ENCODE data around the gene PRKCZ. TPM values are rescaled to one million over a fixed set of nuclear protein-coding genes. Genes with fewer than 3 reads are reported as not detected.

PRKCZ gene
- total RNA-seq, 1 donor from 2014 or later, result 32.6 TPM

DNA sequence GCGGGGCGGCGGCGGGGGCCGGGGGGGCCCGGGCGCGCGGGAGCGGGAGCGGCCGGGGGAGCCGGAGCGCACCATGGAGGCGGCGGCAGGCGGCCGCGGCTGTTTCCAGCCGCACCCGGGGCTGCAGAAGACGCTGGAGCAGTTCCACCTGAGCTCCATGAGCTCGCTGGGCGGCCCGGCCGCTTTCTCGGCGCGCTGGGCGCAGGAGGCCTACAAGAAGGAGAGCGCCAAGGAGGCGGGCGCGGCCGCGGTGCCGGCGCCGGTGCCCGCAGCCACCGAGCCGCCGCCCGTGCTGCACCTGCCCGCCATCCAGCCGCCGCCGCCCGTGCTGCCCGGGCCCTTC, 178.5 kb downstream of the PRKCZ start:
- Mint-ChIP-seq H3K27ac (ENCODE audit: unreplicated experiment) (peak overlapping the region; percentile 71), H3K9me3 (ENCODE audit: unreplicated experiment) (no peaks in the 10 kb centered on the region), H3K4me3 (ENCODE audit: unreplicated experiment) (peak overlapping the region; percentile 92), H3K36me3 (ENCODE audit: low read depth, unreplicated experiment) (peaks cover 6% of the 10 kb centered on the region), H3K27me3 (ENCODE audit: low read depth, unreplicated experiment) (no peaks in the 10 kb centered on the region), H3K4me1 (ENCODE audit: low read depth, unreplicated experiment) (peaks cover 28% of the 10 kb centered on the region)
- H3K4me1 ChIP-seq (ENCODE audit: insufficient read depth, low read length), result peaks cover 35% of the 10 kb centered on the region
- H3K9ac ChIP-seq (ENCODE audit: low read length), result peak overlapping the region; percentile 88
- H3K9me3 ChIP-seq (ENCODE audit: insufficient read depth, low read depth, low read length), result no peaks in the 10 kb centered on the region
- H2AFZ ChIP-seq (ENCODE audit: low read depth, low read length), result no peak overlapping the region
- FAIRE-seq, result no peak
- H3K79me2 ChIP-seq (ENCODE audit: insufficient read depth, low read length), result peaks cover 51% of the 10 kb centered on the region
- H3K27me3 ChIP-seq (ENCODE audit: insufficient read depth, low read length), result no peaks in the 10 kb centered on the region
- H3K4me2 ChIP-seq (ENCODE audit: low read length), result peak overlapping the region; percentile 95
- peak overlapping the region; percentile 91 for H3K4me3 ChIP-seq (ENCODE audit: insufficient read depth, low read depth, low read length)
- no peak for TF ChIP-seq EZH2 (IDR thresholded peaks at IDR 0.05; ENCODE audit: insufficient read depth, low read length)
- TF ChIP-seq, protein P1, sequence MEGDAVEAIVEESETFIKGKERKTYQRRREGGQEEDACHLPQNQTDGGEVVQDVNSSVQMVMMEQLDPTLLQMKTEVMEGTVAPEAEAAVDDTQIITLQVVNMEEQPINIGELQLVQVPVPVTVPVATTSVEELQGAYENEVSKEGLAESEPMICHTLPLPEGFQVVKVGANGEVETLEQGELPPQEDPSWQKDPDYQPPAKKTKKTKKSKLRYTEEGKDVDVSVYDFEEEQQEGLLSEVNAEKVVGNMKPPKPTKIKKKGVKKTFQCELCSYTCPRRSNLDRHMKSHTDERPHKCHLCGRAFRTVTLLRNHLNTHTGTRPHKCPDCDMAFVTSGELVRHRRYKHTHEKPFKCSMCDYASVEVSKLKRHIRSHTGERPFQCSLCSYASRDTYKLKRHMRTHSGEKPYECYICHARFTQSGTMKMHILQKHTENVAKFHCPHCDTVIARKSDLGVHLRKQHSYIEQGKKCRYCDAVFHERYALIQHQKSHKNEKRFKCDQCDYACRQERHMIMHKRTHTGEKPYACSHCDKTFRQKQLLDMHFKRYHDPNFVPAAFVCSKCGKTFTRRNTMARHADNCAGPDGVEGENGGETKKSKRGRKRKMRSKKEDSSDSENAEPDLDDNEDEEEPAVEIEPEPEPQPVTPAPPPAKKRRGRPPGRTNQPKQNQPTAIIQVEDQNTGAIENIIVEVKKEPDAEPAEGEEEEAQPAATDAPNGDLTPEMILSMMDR (IDR thresholded peaks at IDR 0.05; ENCODE audit: insufficient read depth, low read depth, low read length), result no peak
- no peaks in the 10 kb centered on the region for H3K36me3 ChIP-seq (ENCODE audit: insufficient read depth, low read length)
- H3K27ac ChIP-seq (ENCODE audit: low read depth, low read length), result peak overlapping the region; percentile 54
- peaks cover 50% of the 10 kb centered on the region for H4K20me1 ChIP-seq (ENCODE audit: insufficient read depth, low read length)
- no peak for DNase-seq (ENCODE audit: low read depth)

DNA sequence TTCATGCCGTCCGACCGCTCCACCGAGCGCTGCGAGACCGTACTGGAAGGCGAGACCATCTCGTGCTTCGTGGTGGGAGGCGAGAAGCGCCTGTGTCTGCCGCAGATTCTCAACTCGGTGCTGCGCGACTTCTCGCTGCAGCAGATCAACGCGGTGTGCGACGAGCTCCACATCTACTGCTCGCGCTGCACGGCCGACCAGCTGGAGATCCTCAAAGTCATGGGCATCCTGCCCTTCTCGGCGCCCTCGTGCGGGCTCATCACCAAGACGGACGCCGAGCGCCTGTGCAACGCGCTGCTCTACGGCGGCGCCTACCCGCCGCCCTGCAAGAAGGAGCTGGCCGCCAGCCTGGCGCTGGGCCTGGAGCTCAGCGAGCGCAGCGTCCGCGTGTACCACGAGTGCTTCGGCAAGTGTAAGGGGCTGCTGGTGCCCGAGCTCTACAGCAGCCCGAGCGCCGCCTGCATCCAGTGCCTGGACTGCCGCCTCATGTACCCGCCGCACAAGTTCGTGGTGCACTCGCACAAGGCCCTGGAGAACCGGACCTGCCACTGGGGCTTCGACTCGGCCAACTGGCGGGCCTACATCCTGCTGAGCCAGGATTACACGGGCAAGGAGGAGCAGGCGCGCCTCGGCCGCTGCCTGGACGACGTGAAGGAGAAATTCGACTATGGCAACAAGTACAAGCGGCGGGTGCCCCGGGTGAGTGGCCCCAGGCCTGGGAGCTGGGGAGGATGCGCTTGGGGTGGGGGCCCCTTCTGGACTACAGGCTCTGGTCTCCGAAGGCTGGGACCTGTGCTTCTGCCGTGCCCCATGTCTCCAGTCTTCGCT, 179.0 kb downstream of the PRKCZ start:
- FAIRE-seq, result no peak
- Mint-ChIP-seq H3K4me3 (ENCODE audit: unreplicated experiment) (peak overlapping the region; percentile 92), H3K36me3 (ENCODE audit: low read depth, unreplicated experiment) (peaks cover 6% of the 10 kb centered on the region), H3K27ac (ENCODE audit: unreplicated experiment) (peak overlapping the region; percentile 71), H3K4me1 (ENCODE audit: low read depth, unreplicated experiment) (peaks cover 29% of the 10 kb centered on the region), H3K9me3 (ENCODE audit: unreplicated experiment) (no peaks in the 10 kb centered on the region), H3K27me3 (ENCODE audit: low read depth, unreplicated experiment) (no peaks in the 10 kb centered on the region)
- no peaks in the 10 kb centered on the region for H3K36me3 ChIP-seq (ENCODE audit: insufficient read depth, low read length)
- H3K79me2 ChIP-seq (ENCODE audit: insufficient read depth, low read length), result peaks cover 57% of the 10 kb centered on the region
- no peaks in the 10 kb centered on the region for H3K27me3 ChIP-seq (ENCODE audit: insufficient read depth, low read length)
- peak overlapping the region; percentile 88 for H3K9ac ChIP-seq (ENCODE audit: low read length)
- H3K4me3 ChIP-seq (ENCODE audit: insufficient read depth, low read depth, low read length), result peak overlapping the region; percentile 91
- H3K9me3 ChIP-seq (ENCODE audit: insufficient read depth, low read depth, low read length), result no peaks in the 10 kb centered on the region
- peak overlapping the region; percentile 95 for H3K4me2 ChIP-seq (ENCODE audit: low read length)
- H2AFZ ChIP-seq (ENCODE audit: low read depth, low read length), result no peak overlapping the region
- H4K20me1 ChIP-seq (ENCODE audit: insufficient read depth, low read length), result peaks cover 55% of the 10 kb centered on the region
- H3K4me1 ChIP-seq (ENCODE audit: insufficient read depth, low read length), result peaks cover 41% of the 10 kb centered on the region
- H3K27ac ChIP-seq (ENCODE audit: low read depth, low read length), result peak overlapping the region; percentile 54
- no peak for TF ChIP-seq EZH2 (IDR thresholded peaks at IDR 0.05; ENCODE audit: insufficient read depth, low read length)
- TF ChIP-seq, protein P1 (IDR thresholded peaks at IDR 0.05; ENCODE audit: insufficient read depth, low read depth, low read length), result no peak
- DNase-seq (ENCODE audit: low read depth), result peak; percentile 44

All from astrocyte (in vitro differentiated cells and primary cell).